ENCODE measurements around the gene LYPD6B.
A peak's percentile ranks its signal among the peaks of the same experiment; 100 is the strongest.

The LYPD6B gene

DNA sequence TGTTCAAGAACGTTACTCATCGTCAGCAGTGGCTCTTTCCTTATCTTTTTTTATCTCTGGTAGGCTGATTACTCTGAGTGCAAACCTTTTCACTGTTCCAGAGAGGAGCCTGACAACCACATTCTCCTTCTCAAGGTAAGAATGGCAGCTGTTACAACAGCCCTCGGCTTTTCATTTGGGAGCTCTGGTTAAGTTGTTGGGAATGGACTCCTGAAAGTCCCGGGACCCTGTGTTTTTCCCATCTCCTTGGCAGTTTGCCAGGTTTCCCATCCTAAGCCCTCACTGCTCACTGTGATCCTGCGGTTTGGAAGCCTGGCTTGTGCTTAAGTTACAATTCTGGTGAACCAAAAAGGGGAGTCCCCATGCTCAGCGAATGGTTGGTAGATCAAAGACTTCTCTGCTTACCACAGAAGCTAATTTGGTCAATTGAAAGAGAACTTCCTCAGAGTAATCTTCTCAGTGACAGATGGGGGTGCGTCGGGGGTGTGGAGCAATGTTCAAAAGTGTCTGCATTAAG is 122.3 kb downstream of the LYPD6B start:
- Histone ChIP-seq H3K4me3 (ENCODE audit: low read length, poor library complexity, severe bottlenecking) (peak overlapping the region; percentile 26), H3K9me3 (ENCODE audit: insufficient read depth, low read depth, low read length) (no peaks in the 10 kb centered on the region), H3F3A (ENCODE audit: low read depth) (no peaks in the 10 kb centered on the region), H3K4me2 (ENCODE audit: low read depth, low read length, poor library complexity, severe bottlenecking) (peak overlapping the region; percentile 46), H3K9me2 (replicated peaks; ENCODE audit: low read depth, low read length) (no peaks in the 10 kb centered on the region), H3K9ac (ENCODE audit: low read depth, low read length, poor library complexity, severe bottlenecking) (no peak overlapping the region), H3K79me2 (ENCODE audit: insufficient read depth, low read length) (no peaks in the 10 kb centered on the region), H2AFZ (ENCODE audit: low read length) (no peak overlapping the region), H3K27me3 (ENCODE audit: insufficient read depth, low read length, poor library complexity, severe bottlenecking) (no peaks in the 10 kb centered on the region), H4K20me1 (ENCODE audit: insufficient read depth, low read length, poor library complexity, severe bottlenecking) (no peaks in the 10 kb centered on the region), H3K4me1 (ENCODE audit: insufficient read depth, low read length, poor library complexity, severe bottlenecking) (peaks cover 18% of the 10 kb centered on the region), H3K36me3 (ENCODE audit: insufficient read depth, low read length) (no peaks in the 10 kb centered on the region)
- TF ChIP-seq, protein P1, sequence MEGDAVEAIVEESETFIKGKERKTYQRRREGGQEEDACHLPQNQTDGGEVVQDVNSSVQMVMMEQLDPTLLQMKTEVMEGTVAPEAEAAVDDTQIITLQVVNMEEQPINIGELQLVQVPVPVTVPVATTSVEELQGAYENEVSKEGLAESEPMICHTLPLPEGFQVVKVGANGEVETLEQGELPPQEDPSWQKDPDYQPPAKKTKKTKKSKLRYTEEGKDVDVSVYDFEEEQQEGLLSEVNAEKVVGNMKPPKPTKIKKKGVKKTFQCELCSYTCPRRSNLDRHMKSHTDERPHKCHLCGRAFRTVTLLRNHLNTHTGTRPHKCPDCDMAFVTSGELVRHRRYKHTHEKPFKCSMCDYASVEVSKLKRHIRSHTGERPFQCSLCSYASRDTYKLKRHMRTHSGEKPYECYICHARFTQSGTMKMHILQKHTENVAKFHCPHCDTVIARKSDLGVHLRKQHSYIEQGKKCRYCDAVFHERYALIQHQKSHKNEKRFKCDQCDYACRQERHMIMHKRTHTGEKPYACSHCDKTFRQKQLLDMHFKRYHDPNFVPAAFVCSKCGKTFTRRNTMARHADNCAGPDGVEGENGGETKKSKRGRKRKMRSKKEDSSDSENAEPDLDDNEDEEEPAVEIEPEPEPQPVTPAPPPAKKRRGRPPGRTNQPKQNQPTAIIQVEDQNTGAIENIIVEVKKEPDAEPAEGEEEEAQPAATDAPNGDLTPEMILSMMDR (conservative IDR thresholded peaks at IDR 0.05; ENCODE audit: low read length), result no peak
- TF ChIP-seq EZH2phosphoT487 (IDR thresholded peaks at IDR 0.05; ENCODE audit: borderline replicate concordance), result no peak

DNA sequence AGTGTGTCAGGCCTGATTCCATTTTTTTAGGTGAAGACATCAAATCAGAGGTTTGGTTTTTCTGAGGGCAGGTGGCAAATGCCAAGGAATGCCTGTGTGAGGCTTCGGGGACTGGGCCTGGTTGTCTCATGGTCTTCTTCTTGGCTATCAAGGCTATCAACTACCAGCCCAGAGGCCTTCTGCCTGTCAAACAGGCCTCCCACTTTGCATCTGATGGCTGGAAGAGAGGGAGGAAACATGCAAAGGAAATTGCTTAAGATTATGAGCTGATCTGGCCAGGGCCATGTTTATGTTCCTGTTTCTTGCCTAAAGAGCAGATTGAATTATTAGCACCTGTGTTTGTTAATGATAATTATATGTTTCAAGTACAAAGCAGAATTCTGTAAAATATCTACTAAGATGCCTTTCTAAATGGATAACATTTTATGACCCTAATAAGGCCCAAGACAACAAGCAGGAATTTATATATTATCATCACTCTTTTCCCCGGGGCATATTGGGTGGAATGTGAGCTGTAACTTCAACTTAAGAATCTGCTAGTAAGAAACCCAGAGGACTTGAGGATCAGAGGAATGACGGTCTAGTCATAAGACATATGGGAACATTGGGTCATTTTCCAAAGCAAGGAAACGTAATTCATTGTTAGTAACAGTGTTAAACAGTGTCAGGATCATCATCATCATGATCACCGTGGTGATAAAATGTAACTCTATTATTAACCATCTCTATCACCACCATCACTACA is 123.2 kb downstream of the LYPD6B start:
- peaks cover 18% of the 10 kb centered on the region for H3K4me1 ChIP-seq (ENCODE audit: insufficient read depth, low read length, poor library complexity, severe bottlenecking)
- no peaks in the 10 kb centered on the region for H3K9me3 ChIP-seq (ENCODE audit: insufficient read depth, low read depth, low read length)
- H3K79me2 ChIP-seq (ENCODE audit: insufficient read depth, low read length), result no peaks in the 10 kb centered on the region
- no peaks in the 10 kb centered on the region for H3K9me2 ChIP-seq (replicated peaks; ENCODE audit: low read depth, low read length)
- TF ChIP-seq EZH2phosphoT487 (IDR thresholded peaks at IDR 0.05; ENCODE audit: borderline replicate concordance), result no peak
- TF ChIP-seq, protein P1 (conservative IDR thresholded peaks at IDR 0.05; ENCODE audit: low read length), result no peak
- H3K4me3 ChIP-seq (ENCODE audit: low read length, poor library complexity, severe bottlenecking), result peak overlapping the region; percentile 26
- no peak overlapping the region for H2AFZ ChIP-seq (ENCODE audit: low read length)
- H4K20me1 ChIP-seq (ENCODE audit: insufficient read depth, low read length, poor library complexity, severe bottlenecking), result no peaks in the 10 kb centered on the region
- no peak overlapping the region for H3K9ac ChIP-seq (ENCODE audit: low read depth, low read length, poor library complexity, severe bottlenecking)
- H3K4me2 ChIP-seq (ENCODE audit: low read depth, low read length, poor library complexity, severe bottlenecking), result peak overlapping the region; percentile 46
- no peaks in the 10 kb centered on the region for H3F3A ChIP-seq (ENCODE audit: low read depth)
- H3K36me3 ChIP-seq (ENCODE audit: insufficient read depth, low read length), result no peaks in the 10 kb centered on the region
- no peaks in the 10 kb centered on the region for H3K27me3 ChIP-seq (ENCODE audit: insufficient read depth, low read length, poor library complexity, severe bottlenecking)

DNA sequence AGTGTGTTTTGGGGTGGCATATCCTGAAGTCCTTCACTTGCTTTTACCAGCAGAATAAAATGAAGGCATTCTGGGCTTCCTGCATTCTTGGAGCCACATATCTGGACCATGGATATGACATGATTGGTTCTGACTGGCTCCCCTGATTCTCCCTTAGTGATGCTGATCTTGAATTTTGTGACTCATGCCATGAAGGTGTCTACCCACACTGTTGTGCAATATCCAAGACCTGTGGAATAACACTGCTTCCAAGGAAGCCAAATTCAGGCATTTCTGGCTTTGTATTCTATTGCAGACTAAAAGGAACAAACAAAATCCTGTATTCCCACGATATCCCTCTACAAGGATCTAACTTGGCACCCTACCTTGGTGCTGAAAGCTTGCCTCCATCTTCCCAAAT is 125.8 kb downstream of the LYPD6B start:
- Histone ChIP-seq H3K9ac (ENCODE audit: low read depth, low read length, poor library complexity, severe bottlenecking) (no peak overlapping the region), H3K4me2 (ENCODE audit: low read depth, low read length, poor library complexity, severe bottlenecking) (no peak overlapping the region), H4K20me1 (ENCODE audit: insufficient read depth, low read length, poor library complexity, severe bottlenecking) (no peaks in the 10 kb centered on the region), H3K4me1 (ENCODE audit: insufficient read depth, low read length, poor library complexity, severe bottlenecking) (peaks cover 26% of the 10 kb centered on the region), H3F3A (ENCODE audit: low read depth) (no peaks in the 10 kb centered on the region), H3K27me3 (ENCODE audit: insufficient read depth, low read length, poor library complexity, severe bottlenecking) (no peaks in the 10 kb centered on the region), H3K9me3 (ENCODE audit: insufficient read depth, low read depth, low read length) (no peaks in the 10 kb centered on the region), H2AFZ (ENCODE audit: low read length) (no peak overlapping the region), H3K4me3 (ENCODE audit: low read length, poor library complexity, severe bottlenecking) (no peak overlapping the region), H3K9me2 (replicated peaks; ENCODE audit: low read depth, low read length) (no peaks in the 10 kb centered on the region), H3K79me2 (ENCODE audit: insufficient read depth, low read length) (no peaks in the 10 kb centered on the region), H3K36me3 (ENCODE audit: insufficient read depth, low read length) (no peaks in the 10 kb centered on the region)
- TF ChIP-seq, protein P1 (conservative IDR thresholded peaks at IDR 0.05; ENCODE audit: low read length), result no peak
- no peak for TF ChIP-seq EZH2phosphoT487 (IDR thresholded peaks at IDR 0.05; ENCODE audit: borderline replicate concordance)

Data from Loucy (cell line).